Testis (tissue), 2 donors: ENCODE results near the gene TMEM178B.

ENCODE experiments used
- CTCF ChIP-seq, 3 experiments: fragments of 450-650 bp in 2 of 3; fragments of 200-600 bp in 1 of 3; sonication (generic) in 1 of 3; IDR thresholded peaks; one replicate each; pipeline ENCODE4 v1.5.1; 2016 to 2019; ENCODE audit warnings: antibody characterized with exemption in 3 of 3, mild to moderate bottlenecking in 2 of 3, moderate library complexity in 1 of 3
- POLR2A ChIP-seq: fragments of 450-650 bp; IDR thresholded peaks from one replicate; pipeline ENCODE4 v1.6.1; 2017; ENCODE audit warnings: antibody characterized with exemption, mild to moderate bottlenecking, moderate library complexity

GRCh38 chr7:141335164-141335563, 261.3 kb downstream of the TMEM178B start:
- TF ChIP-seq POLR2A, result no peak
- TF ChIP-seq CTCF (IDR thresholded peaks at IDR 0.05), result no peak
